SK-N-SH (cell line): ENCODE results near the gene NADSYN1. TPM values are rescaled to one million over a fixed set of nuclear protein-coding genes. Genes with fewer than 3 reads are reported as not detected.
A peak's percentile ranks its signal among the peaks of the same experiment; 100 is the strongest.

Source experiments
- CTCF ChIA-PET: fragments of 300-600, 350-600 bp; formaldehyde crosslinking; extraction: SDS; loops from one replicate; lab custom pipeline; 2021; lab: Yijun Ruan, JAX
- POLR2A ChIA-PET: fragments of 350-600 bp; sonication (Branson Sonifier 250); formaldehyde crosslinking; extraction: SDS; loops from one replicate; lab custom pipeline; 2020; ENCODE audit warnings: antibody characterized with exemption, inconsistent platforms; lab: Yijun Ruan, JAX
- DNase-seq: peaks from one replicate; pipeline ENCODE4 v3.0.0; 2012
- H2AFZ ChIP-seq: fragments of 200-600 bp; sonication (generic); 2 replicates; pipeline ENCODE4 v1.8.1; 2016; ENCODE audit warnings: antibody characterized with exemption, mild to moderate bottlenecking, low read depth
- H3F3A ChIP-seq: fragments of 200-600 bp; sonication (generic); replicated peaks from 2 replicates; pipeline ENCODE3; 2016; ENCODE audit warnings: antibody characterized with exemption, mild to moderate bottlenecking; ENCODE audit not compliant: insufficient read depth
- H3K27ac ChIP-seq, 2 experiments: fragments of 200-500 bp in 1 of 2; fragments of 200-600 bp in 1 of 2; sonication (Bioruptor generic) in 1 of 2; sonication (generic), shearing (Covaris generic) in 1 of 2; 2 replicates each; pipeline versions ENCODE4 v1.5.1 to v1.6.1; 2014 to 2016; ENCODE audit warnings: low read depth in 2 of 2, inconsistent platforms in 1 of 2, low read length in 1 of 2, mild to moderate bottlenecking in 1 of 2, mixed read lengths in 1 of 2
- H3K27me3 ChIP-seq: fragments of 200-600 bp; sonication (generic), shearing (Covaris generic); 2 replicates; pipeline ENCODE4 v1.6.1; 2016; ENCODE audit warnings: mixed run types; ENCODE audit not compliant: insufficient read depth
- H3K36me3 ChIP-seq, 2 experiments: fragments of 200-500 bp in 1 of 2; fragments of 200-600 bp in 1 of 2; sonication (Bioruptor generic) in 1 of 2; sonication (generic) in 1 of 2; replicated peaks in 1 of 2; 2 replicates each; pipeline versions ENCODE3 to v1.5.1; 2014 to 2016; ENCODE audit warnings: low read length in 1 of 2, mild to moderate bottlenecking in 1 of 2; ENCODE audit not compliant: insufficient read depth in 2 of 2, control insufficient read depth in 1 of 2
- H3K4me1 ChIP-seq, 2 experiments: fragments of 200-500 bp in 1 of 2; fragments of 200-600 bp in 1 of 2; sonication (Bioruptor generic) in 1 of 2; sonication (generic), shearing (Covaris generic) in 1 of 2; 2 replicates each; pipeline versions ENCODE4 v1.5.1 to v1.6.1; 2014 to 2016; ENCODE audit warnings: low read depth in 1 of 2, low read length in 1 of 2, mixed run types in 1 of 2; ENCODE audit not compliant: insufficient read depth in 2 of 2, control insufficient read depth in 1 of 2
- H3K4me2 ChIP-seq: fragments of 200-600 bp; sonication (generic), shearing (Covaris generic); 2 replicates; pipeline ENCODE4 v1.6.1; 2017; ENCODE audit warnings: mixed run types
- H3K4me3 ChIP-seq, 2 experiments: fragments of 200-500 bp in 1 of 2; fragments of 200-600 bp in 1 of 2; sonication (Bioruptor generic) in 1 of 2; sonication (generic), shearing (Covaris generic) in 1 of 2; 2 replicates each; pipeline versions ENCODE4 v1.5.1 to v1.8.1; 2014 to 2016; ENCODE audit warnings: low read depth in 2 of 2, inconsistent platforms in 1 of 2, low read length in 1 of 2, mild to moderate bottlenecking in 1 of 2, mixed read lengths in 1 of 2, moderate library complexity in 1 of 2
- H3K79me2 ChIP-seq: fragments of 200-600 bp; sonication (generic); 2 replicates; pipeline ENCODE4 v1.8.1; 2017; ENCODE audit warnings: mild to moderate bottlenecking; ENCODE audit not compliant: insufficient read depth
- H3K9ac ChIP-seq: fragments of 200-600 bp; sonication (generic); 2 replicates; pipeline ENCODE4 v1.6.1; 2017; ENCODE audit warnings: mixed run types
- H3K9me2 ChIP-seq: fragments of 200-600 bp; sonication (generic); 2 replicates; pipeline ENCODE4 v1.6.1; 2017; ENCODE audit warnings: mixed run types
- H3K9me3 ChIP-seq: fragments of 200-600 bp; sonication (generic); 2 replicates; pipeline ENCODE4 v1.6.1; 2017; ENCODE audit warnings: mixed run types, mild to moderate bottlenecking, moderate library complexity
- H4K20me1 ChIP-seq: fragments of 200-600 bp; sonication (generic); 2 replicates; pipeline ENCODE4 v1.6.1; 2017; ENCODE audit warnings: mild to moderate bottlenecking, mixed run types; ENCODE audit not compliant: insufficient read depth
- CHD2 ChIP-seq: fragments of 150-350 bp; IDR thresholded peaks from 2 replicates; pipeline ENCODE4 v1.6.1; 2018; ENCODE audit warnings: low read length; ENCODE audit not compliant: partially characterized antibody
- CTCF ChIP-seq: fragments of 200-600 bp; sonication (generic); IDR thresholded peaks from 2 replicates; pipeline ENCODE4 v1.6.1; 2017; ENCODE audit warnings: antibody characterized with exemption, mild to moderate bottlenecking, moderate library complexity
- FOXJ3 ChIP-seq: sonication (generic); formaldehyde crosslinking; IDR thresholded peaks from 2 replicates; pipeline ENCODE4 v1.5.1; 2020; ENCODE audit warnings: mild to moderate bottlenecking, missing genetic modification reagents
- GATA2 ChIP-seq: sonication (generic); formaldehyde crosslinking; IDR thresholded peaks from 2 replicates; pipeline ENCODE4 v1.5.0; 2020; ENCODE audit warnings: mild to moderate bottlenecking, missing genetic modification reagents
- MAX ChIP-seq: IDR thresholded peaks from 2 replicates; pipeline ENCODE4 v1.4.0; 2012; ENCODE audit warnings: low read depth
- MEF2A ChIP-seq: IDR thresholded peaks from 2 replicates; pipeline ENCODE4 v1.4.0; 2012; ENCODE audit warnings: low read depth, borderline replicate concordance
- MXI1 ChIP-seq: IDR thresholded peaks from 2 replicates; pipeline ENCODE4 v1.6.1; 2012; ENCODE audit warnings: mild to moderate bottlenecking, low read depth, low read length, improper control_type of control experiment
- NFIC ChIP-seq: IDR thresholded peaks from 2 replicates; pipeline ENCODE4 v1.4.0; 2012; ENCODE audit warnings: borderline replicate concordance
- NRF1 ChIP-seq: IDR thresholded peaks from 2 replicates; pipeline ENCODE4 v1.6.1; 2012; ENCODE audit warnings: low read depth, mild to moderate bottlenecking, low read length
- POLR2AphosphoS5 ChIP-seq: IDR thresholded peaks from 2 replicates; pipeline ENCODE4 v1.6.1; 2012; ENCODE audit warnings: low read depth, low read length
- RCOR1 ChIP-seq: fragments of 150-350 bp; IDR thresholded peaks from 2 replicates; pipeline ENCODE4 v1.6.1; 2017; ENCODE audit warnings: antibody characterized with exemption, low read length
- RFX5 ChIP-seq: IDR thresholded peaks from 2 replicates; pipeline ENCODE4 v1.6.1; 2012; ENCODE audit warnings: mild to moderate bottlenecking, improper control_type of control experiment, low read length
- SMC3 ChIP-seq: IDR thresholded peaks from 2 replicates; pipeline ENCODE4 v1.6.1; 2012; ENCODE audit warnings: low read depth, low read length, improper control_type of control experiment
- TCF12 ChIP-seq: IDR thresholded peaks from 2 replicates; pipeline ENCODE4 v1.4.0; 2012
- TEAD4 ChIP-seq: IDR thresholded peaks from 2 replicates; pipeline ENCODE4 v1.4.0; 2012; ENCODE audit warnings: mild to moderate bottlenecking, borderline replicate concordance; ENCODE audit not compliant: insufficient read depth
- USF1 ChIP-seq: IDR thresholded peaks from 2 replicates; pipeline ENCODE4 v1.4.0; 2012; ENCODE audit warnings: low read depth, borderline replicate concordance
- YY1 ChIP-seq: IDR thresholded peaks from 2 replicates; pipeline ENCODE4 v1.4.0; 2012; ENCODE audit warnings: low read depth, mild to moderate bottlenecking
- WGBS: methylation state at CpG from one replicate; pipeline ENCODE4 v1.1.6; 2017; ENCODE audit warnings: low lambda C conversion rate; 5-methylcytosine and 5-hydroxymethylcytosine counted together
- polyA plus RNA-seq, 3 experiments: library from polyadenylated mRNA; depleted of rRNA; stranded (reverse); fragments of >200 nt; gene quantifications; 2 replicates each; pipeline ENCODE4 v1.2.3, GENCODE V29; 2012
- TF ChIP-seq, protein P1 (sequence below): IDR thresholded peaks from 2 replicates; pipeline ENCODE4 v1.4.0; 2012; ENCODE audit warnings: low read depth, borderline replicate concordance
- TF ChIP-seq, protein P2 (sequence below): IDR thresholded peaks from 2 replicates; pipeline ENCODE4; 2012
- TF ChIP-seq, protein P3 (sequence below): fragments of 150-350 bp; IDR thresholded peaks from 2 replicates; pipeline ENCODE4 v1.6.1; 2016; ENCODE audit warnings: mild to moderate bottlenecking, low read depth, low read length
- TF ChIP-seq, protein P4 (sequence below): IDR thresholded peaks from 2 replicates; pipeline ENCODE4 v1.6.1; 2012; ENCODE audit warnings: mild to moderate bottlenecking, low read depth, low read length, moderate library complexity
- TF ChIP-seq, protein P5 (sequence below): fragments of 150-350 bp; IDR thresholded peaks from 2 replicates; pipeline ENCODE4 v1.6.1; 2017; ENCODE audit warnings: antibody characterized with exemption, low read length, low read depth, borderline replicate concordance

NADSYN1 gene
- polyA plus RNA-seq, 1 of the 3 experiments (the other 2 are of a cell fraction) = 62.5 TPM

GRCh38 chr11:71499125-71499524, 46.1 kb downstream of the NADSYN1 start:
- no peaks in the 10 kb centered on the region for H3K27me3 ChIP-seq
- CTCF ChIA-PET = interaction anchor here (1.5 to 2.6 kb wide), 4 partner anchors 11 to 81 kb away, joined by 3 to 11 read pairs (median 6); no protein-coding TSS in a partner anchor
- no peaks in the 10 kb centered on the region for H3K9me2 ChIP-seq
- peak overlapping the region; percentile 2 to 89 for H3K27ac ChIP-seq
- H4K20me1 ChIP-seq = no peaks in the 10 kb centered on the region
- POLR2A ChIA-PET = no interaction called here
- no peak overlapping the region for H3K9ac ChIP-seq
- peaks cover 6% of the 10 kb centered on the region for H3F3A ChIP-seq
- WGBS = 52% methylated on average over 13 of the region's 13 CpGs
- no peaks in the 10 kb centered on the region for H3K9me3 ChIP-seq
- no peak overlapping the region for H3K4me2 ChIP-seq
- H2AFZ ChIP-seq = no peak overlapping the region
- no peak overlapping the region; a peak in 1 of 4 replicates for H3K4me3 ChIP-seq
- H3K36me3 ChIP-seq = peaks cover 23 to 63% of the 10 kb centered on the region in 2 experiments
- no peaks in the 10 kb centered on the region for H3K79me2 ChIP-seq
- DNase-seq = peak; percentile 71
- peaks cover 0 to 32% of the 10 kb centered on the region in 2 experiments; a peak in 1 of 4 replicates for H3K4me1 ChIP-seq
- TF ChIP-seq USF1 (no peak), NRF1 (no peak), RCOR1 (peak; percentile 59), RFX5 (no peak), NFIC (no peak), MXI1 (no peak; the same call in 1 of the 2 replicates), TCF12 (peak; percentile 34; the same call in 1 of the 2 replicates), CTCF (no peak), MEF2A (no peak), POLR2AphosphoS5 (no peak), YY1 (no peak), MAX (no peak), TEAD4 (no peak), CHD2 (peak; percentile 45), FOXJ3 (no peak), GATA2 (peak; percentile 64), SMC3 (no peak)
- TF ChIP-seq, protein P1, sequence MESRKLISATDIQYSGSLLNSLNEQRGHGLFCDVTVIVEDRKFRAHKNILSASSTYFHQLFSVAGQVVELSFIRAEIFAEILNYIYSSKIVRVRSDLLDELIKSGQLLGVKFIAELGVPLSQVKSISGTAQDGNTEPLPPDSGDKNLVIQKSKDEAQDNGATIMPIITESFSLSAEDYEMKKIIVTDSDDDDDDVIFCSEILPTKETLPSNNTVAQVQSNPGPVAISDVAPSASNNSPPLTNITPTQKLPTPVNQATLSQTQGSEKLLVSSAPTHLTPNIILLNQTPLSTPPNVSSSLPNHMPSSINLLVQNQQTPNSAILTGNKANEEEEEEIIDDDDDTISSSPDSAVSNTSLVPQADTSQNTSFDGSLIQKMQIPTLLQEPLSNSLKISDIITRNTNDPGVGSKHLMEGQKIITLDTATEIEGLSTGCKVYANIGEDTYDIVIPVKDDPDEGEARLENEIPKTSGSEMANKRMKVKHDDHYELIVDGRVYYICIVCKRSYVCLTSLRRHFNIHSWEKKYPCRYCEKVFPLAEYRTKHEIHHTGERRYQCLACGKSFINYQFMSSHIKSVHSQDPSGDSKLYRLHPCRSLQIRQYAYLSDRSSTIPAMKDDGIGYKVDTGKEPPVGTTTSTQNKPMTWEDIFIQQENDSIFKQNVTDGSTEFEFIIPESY = no peak
- TF ChIP-seq, protein P2, sequence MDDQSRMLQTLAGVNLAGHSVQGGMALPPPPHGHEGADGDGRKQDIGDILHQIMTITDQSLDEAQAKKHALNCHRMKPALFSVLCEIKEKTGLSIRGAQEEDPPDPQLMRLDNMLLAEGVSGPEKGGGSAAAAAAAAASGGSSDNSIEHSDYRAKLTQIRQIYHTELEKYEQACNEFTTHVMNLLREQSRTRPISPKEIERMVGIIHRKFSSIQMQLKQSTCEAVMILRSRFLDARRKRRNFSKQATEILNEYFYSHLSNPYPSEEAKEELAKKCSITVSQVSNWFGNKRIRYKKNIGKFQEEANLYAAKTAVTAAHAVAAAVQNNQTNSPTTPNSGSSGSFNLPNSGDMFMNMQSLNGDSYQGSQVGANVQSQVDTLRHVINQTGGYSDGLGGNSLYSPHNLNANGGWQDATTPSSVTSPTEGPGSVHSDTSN = no peak
- TF ChIP-seq, protein P3, sequence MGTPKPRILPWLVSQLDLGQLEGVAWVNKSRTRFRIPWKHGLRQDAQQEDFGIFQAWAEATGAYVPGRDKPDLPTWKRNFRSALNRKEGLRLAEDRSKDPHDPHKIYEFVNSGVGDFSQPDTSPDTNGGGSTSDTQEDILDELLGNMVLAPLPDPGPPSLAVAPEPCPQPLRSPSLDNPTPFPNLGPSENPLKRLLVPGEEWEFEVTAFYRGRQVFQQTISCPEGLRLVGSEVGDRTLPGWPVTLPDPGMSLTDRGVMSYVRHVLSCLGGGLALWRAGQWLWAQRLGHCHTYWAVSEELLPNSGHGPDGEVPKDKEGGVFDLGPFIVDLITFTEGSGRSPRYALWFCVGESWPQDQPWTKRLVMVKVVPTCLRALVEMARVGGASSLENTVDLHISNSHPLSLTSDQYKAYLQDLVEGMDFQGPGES = no peak
- TF ChIP-seq, protein P4, sequence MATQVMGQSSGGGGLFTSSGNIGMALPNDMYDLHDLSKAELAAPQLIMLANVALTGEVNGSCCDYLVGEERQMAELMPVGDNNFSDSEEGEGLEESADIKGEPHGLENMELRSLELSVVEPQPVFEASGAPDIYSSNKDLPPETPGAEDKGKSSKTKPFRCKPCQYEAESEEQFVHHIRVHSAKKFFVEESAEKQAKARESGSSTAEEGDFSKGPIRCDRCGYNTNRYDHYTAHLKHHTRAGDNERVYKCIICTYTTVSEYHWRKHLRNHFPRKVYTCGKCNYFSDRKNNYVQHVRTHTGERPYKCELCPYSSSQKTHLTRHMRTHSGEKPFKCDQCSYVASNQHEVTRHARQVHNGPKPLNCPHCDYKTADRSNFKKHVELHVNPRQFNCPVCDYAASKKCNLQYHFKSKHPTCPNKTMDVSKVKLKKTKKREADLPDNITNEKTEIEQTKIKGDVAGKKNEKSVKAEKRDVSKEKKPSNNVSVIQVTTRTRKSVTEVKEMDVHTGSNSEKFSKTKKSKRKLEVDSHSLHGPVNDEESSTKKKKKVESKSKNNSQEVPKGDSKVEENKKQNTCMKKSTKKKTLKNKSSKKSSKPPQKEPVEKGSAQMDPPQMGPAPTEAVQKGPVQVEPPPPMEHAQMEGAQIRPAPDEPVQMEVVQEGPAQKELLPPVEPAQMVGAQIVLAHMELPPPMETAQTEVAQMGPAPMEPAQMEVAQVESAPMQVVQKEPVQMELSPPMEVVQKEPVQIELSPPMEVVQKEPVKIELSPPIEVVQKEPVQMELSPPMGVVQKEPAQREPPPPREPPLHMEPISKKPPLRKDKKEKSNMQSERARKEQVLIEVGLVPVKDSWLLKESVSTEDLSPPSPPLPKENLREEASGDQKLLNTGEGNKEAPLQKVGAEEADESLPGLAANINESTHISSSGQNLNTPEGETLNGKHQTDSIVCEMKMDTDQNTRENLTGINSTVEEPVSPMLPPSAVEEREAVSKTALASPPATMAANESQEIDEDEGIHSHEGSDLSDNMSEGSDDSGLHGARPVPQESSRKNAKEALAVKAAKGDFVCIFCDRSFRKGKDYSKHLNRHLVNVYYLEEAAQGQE = no peak
- TF ChIP-seq, protein P5, sequence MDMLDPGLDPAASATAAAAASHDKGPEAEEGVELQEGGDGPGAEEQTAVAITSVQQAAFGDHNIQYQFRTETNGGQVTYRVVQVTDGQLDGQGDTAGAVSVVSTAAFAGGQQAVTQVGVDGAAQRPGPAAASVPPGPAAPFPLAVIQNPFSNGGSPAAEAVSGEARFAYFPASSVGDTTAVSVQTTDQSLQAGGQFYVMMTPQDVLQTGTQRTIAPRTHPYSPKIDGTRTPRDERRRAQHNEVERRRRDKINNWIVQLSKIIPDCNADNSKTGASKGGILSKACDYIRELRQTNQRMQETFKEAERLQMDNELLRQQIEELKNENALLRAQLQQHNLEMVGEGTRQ = no peak
